ENCODE results near the gene CNFN.

DNA sequence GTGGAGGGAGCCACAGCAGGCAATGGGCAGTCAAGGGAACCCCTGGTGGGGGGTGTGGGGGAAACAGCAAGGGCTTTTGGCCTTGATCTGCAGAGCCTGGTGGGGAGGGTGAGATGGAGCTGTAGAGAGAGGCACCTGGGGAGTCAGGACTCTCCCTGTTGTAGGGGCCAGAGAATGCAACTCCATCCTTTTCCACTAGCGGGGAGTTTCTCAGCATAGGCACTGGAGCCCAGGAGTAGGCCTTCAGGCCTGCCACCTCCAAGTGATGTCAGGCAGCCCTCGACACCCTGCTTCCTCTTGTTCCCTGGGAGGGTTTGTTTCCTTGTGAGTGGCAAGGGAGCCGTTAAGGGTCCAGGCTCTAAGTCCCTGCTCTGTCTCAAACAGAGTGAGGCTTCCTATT, 39.7 kb downstream of the CNFN start:
- TF ChIP-seq POLR2A (IDR thresholded peaks at IDR 0.05), result no peak
- TF ChIP-seq, protein P1, sequence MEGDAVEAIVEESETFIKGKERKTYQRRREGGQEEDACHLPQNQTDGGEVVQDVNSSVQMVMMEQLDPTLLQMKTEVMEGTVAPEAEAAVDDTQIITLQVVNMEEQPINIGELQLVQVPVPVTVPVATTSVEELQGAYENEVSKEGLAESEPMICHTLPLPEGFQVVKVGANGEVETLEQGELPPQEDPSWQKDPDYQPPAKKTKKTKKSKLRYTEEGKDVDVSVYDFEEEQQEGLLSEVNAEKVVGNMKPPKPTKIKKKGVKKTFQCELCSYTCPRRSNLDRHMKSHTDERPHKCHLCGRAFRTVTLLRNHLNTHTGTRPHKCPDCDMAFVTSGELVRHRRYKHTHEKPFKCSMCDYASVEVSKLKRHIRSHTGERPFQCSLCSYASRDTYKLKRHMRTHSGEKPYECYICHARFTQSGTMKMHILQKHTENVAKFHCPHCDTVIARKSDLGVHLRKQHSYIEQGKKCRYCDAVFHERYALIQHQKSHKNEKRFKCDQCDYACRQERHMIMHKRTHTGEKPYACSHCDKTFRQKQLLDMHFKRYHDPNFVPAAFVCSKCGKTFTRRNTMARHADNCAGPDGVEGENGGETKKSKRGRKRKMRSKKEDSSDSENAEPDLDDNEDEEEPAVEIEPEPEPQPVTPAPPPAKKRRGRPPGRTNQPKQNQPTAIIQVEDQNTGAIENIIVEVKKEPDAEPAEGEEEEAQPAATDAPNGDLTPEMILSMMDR (IDR thresholded peaks at IDR 0.05), result no peak
